Activated T-helper 2 cell treated with anti-CD3 and anti-CD28 coated beads, Interferon-gamma antibody, Interleukin-2, Interleukin-4, amounts not matched to agents 10 μg/mL and 5 μg/mL and 100 μg/mL, durations not matched to agents 14 hours and 24 hours and 36 hours (primary cell): ENCODE data around the gene PEX14. TPM values are rescaled to one million over a fixed set of nuclear protein-coding genes. Genes with fewer than 3 reads are reported as not detected.

ENCODE experiments used
- DNase-seq: peaks from one replicate; pipeline ENCODE4 v3.0.0; 2021; ENCODE audit warnings: low spot score
- H3K27ac Mint-ChIP-seq: one replicate; pipeline ENCODE4 v1.8.0; 2021; ENCODE audit warnings: mixed read lengths
- H3K27me3 Mint-ChIP-seq: one replicate; pipeline ENCODE4 v1.8.0; 2021; ENCODE audit warnings: low read depth, mixed read lengths
- H3K36me3 Mint-ChIP-seq: one replicate; pipeline ENCODE4 v1.8.0; 2021; ENCODE audit warnings: low read depth, mixed read lengths
- H3K4me1 Mint-ChIP-seq: one replicate; pipeline ENCODE4 v1.8.0; 2021; ENCODE audit warnings: low read depth, mixed read lengths
- H3K4me3 Mint-ChIP-seq: one replicate; pipeline ENCODE4 v1.8.0; 2021; ENCODE audit warnings: low read depth, mild to moderate bottlenecking, moderate library complexity, mixed read lengths
- H3K9me3 Mint-ChIP-seq: one replicate; pipeline ENCODE4 v1.8.0; 2021; ENCODE audit warnings: mixed read lengths
- intact Hi-C: fragments of 100-400 bp; cut with micrococcal nuclease; formaldehyde crosslinking; loops from one replicate; pipeline ENCODE4 v1.15.1; 2023
- total RNA-seq: library from RNA; stranded (reverse); gene quantifications from 2 replicates; pipeline ENCODE4 v1.2.3, GENCODE V29; 2022

Gene PEX14
- total RNA-seq, 1 donor from 2014 or later = 23.1 TPM

GRCh38 chr1:10658396-10659066, 183.8 kb downstream of the PEX14 start:
- no peak for DNase-seq
- Mint-ChIP-seq H3K9me3 (no peaks in the 10 kb centered on the region), H3K27me3 (no peaks in the 10 kb centered on the region), H3K36me3 (no peaks in the 10 kb centered on the region), H3K4me3 (no peak overlapping the region), H3K4me1 (no peaks in the 10 kb centered on the region), H3K27ac (no peak overlapping the region)
- intact Hi-C loops = no loop called here

GRCh38 chr1:10659218-10659617, 184.5 kb downstream of the PEX14 start:
- Mint-ChIP-seq H3K27ac (no peak overlapping the region), H3K9me3 (no peaks in the 10 kb centered on the region), H3K4me3 (no peak overlapping the region), H3K4me1 (no peaks in the 10 kb centered on the region), H3K36me3 (no peaks in the 10 kb centered on the region), H3K27me3 (no peaks in the 10 kb centered on the region)
- intact Hi-C loops = no loop called here
- no peak for DNase-seq

DNA sequence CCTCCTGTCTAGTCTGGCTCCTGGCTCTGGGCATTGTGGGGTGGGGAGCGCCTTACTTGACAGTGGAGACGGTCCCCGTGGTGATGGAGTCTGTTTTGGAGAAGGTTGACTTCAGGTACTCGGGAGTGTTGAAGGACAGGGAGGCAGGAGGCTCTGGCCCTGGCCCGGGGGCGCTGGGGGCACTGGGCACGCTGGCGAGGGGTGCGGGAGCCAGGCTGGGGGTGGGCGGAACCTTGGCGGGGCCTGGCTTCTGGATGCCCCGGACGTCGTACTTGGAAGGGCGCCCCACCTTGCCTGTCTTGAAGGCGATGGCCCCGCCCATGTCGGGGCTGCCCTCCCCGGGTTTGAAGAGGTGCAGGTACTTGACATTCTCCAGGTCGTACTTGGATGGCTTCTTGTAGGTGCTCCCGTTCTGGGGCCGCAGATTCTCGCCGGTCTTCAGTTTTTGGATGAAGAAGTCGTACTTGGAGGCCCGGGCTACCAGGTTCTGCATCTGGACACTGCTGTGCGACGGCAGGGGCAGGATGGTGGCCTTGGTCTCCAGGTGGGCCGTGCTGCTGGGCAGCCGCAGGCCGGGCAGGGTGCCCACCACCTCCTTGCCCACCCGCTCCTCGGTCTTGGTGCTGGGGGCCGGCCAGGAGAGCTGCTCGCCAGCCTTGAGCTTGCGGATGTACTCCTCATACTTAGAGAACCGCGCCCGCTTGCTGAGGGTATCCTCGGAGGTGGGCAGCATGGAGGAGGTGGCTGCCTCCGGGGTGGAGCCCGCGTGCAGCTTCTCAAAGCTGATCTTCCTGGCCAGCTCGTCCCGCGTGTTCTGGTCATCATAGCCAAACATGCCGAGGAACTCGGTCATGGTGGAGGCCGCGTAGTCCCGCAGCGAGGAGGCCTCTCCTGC, 185.1 kb downstream of the PEX14 start:
- Mint-ChIP-seq H3K9me3 (no peaks in the 10 kb centered on the region), H3K4me3 (no peak overlapping the region), H3K4me1 (no peaks in the 10 kb centered on the region), H3K36me3 (no peaks in the 10 kb centered on the region), H3K27ac (no peak overlapping the region), H3K27me3 (no peaks in the 10 kb centered on the region)
- no peak for DNase-seq
- intact Hi-C loops = no loop called here

DNA sequence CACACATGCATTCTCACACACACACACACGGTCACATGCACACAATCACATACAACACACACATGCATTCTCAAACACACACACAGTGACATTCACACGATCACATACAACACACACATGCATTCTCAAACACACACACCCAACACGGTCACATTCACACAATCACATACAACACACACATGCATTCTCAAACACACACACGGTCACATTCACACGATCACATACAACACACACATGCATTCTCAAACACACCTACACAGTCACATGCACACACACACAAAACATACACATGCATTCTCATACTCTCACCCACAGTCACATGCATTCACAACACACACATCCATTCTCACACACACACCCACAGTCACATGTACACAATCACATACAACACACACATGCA, 186.7 kb downstream of the PEX14 start:
- no peak overlapping the region for H3K4me3 Mint-ChIP-seq
- no peaks in the 10 kb centered on the region for H3K4me1 Mint-ChIP-seq
- no peak for DNase-seq
- intact Hi-C loops = no loop called here
- no peaks in the 10 kb centered on the region for H3K36me3 Mint-ChIP-seq
- H3K27me3 Mint-ChIP-seq = no peaks in the 10 kb centered on the region
- H3K9me3 Mint-ChIP-seq = no peaks in the 10 kb centered on the region
- no peak overlapping the region for H3K27ac Mint-ChIP-seq

DNA sequence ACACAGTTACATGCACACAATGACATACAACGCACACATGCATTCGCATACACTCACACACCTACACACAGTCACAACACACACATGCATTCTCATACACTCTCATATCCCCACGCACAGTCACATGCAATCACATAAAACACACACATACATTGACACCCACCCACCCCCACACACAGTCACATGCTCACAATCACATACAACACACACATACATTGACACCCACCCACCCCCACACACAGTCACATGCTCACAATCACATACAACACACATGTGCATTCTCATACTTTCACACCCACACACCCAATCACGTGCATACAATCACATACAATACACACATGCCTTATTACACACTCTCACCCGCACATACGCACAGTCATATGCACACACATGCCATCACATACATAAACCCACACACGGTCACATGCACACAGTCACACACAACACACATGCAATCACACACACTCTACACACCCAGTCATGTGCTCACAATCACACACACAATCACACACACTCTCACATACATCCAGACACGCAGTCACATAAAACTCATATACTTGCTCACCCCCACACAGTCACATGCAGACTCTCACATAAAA, 187.4 kb downstream of the PEX14 start:
- intact Hi-C loops = no loop called here
- Mint-ChIP-seq H3K27ac (no peak overlapping the region), H3K4me3 (no peak overlapping the region), H3K9me3 (no peaks in the 10 kb centered on the region), H3K4me1 (no peaks in the 10 kb centered on the region), H3K27me3 (no peaks in the 10 kb centered on the region), H3K36me3 (no peaks in the 10 kb centered on the region)
- DNase-seq = no peak

DNA sequence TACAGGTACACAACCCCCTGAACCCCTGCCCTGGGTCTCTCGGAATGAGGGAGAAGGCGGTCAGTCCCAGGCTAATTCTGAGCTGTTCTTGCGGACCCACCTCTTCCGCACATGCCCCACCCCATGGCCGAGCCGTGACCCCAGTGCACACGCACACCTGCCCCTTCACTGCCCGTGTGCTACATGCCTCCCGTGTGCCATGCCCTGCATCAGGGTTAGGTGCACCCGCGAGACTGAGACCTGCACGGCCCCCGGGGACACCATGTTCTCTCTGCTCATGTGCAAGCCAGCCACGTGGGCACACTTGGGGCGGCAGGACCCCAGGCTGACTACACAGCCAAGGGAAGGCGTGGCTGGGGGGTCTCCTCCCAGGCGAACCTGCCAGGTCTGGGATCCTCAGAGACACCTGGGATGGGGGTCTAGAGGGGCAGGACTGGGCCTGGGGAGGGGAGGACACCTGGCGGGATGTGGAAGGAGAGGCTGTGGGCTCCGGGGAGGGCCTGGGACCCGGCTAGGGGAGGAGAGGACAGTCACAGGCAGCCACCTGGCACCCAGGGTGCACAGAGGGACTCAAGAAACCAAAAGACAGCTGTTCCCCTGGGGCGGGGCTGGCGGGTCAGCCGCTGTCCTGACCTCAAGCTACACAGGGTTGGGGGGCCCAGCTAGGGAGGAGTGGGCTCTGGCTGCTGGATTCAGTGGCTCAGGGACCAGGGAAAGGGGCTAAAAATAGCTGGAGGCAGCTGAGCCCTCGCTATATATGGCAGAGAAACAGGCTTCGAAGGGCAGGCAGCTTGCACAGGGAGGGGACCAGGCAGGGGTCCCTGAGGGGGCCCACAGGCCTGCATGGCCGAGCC, 188.3 kb downstream of the PEX14 start:
- Mint-ChIP-seq H3K27ac (no peak overlapping the region), H3K9me3 (no peaks in the 10 kb centered on the region), H3K27me3 (no peaks in the 10 kb centered on the region), H3K4me3 (no peak overlapping the region), H3K4me1 (no peaks in the 10 kb centered on the region), H3K36me3 (no peaks in the 10 kb centered on the region)
- intact Hi-C loops = no loop called here
- no peak for DNase-seq

DNA sequence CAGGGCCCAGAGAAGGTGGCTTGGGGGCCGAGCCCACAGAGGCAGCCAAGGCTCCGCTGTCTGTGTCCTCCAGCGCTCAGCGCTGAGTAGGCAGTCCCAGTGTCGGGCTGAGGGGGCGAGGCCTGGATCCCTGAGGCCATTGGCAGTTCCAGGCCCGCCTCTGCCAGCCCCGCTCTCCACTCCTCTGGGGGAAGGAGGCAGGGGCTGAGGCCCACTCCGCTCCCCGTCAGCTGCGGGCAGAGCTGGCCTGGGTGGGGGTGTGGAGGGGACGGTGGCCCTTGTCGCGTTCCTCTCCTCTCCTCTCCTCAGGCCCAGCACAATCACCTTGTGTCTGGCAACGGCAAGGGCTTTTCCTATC, 188.9 kb downstream of the PEX14 start:
- no peaks in the 10 kb centered on the region for H3K9me3 Mint-ChIP-seq
- DNase-seq = no peak
- H3K27ac Mint-ChIP-seq = no peak overlapping the region
- no peak overlapping the region for H3K4me3 Mint-ChIP-seq
- intact Hi-C loops = no loop called here
- no peaks in the 10 kb centered on the region for H3K4me1 Mint-ChIP-seq
- H3K27me3 Mint-ChIP-seq = no peaks in the 10 kb centered on the region
- no peaks in the 10 kb centered on the region for H3K36me3 Mint-ChIP-seq

GRCh38 chr1:10664251-10664650, 189.5 kb downstream of the PEX14 start:
- no peak overlapping the region for H3K4me3 Mint-ChIP-seq
- intact Hi-C loops = no loop called here
- no peaks in the 10 kb centered on the region for H3K27me3 Mint-ChIP-seq
- no peak for DNase-seq
- no peak overlapping the region for H3K27ac Mint-ChIP-seq
- H3K36me3 Mint-ChIP-seq = no peaks in the 10 kb centered on the region
- no peaks in the 10 kb centered on the region for H3K4me1 Mint-ChIP-seq
- no peaks in the 10 kb centered on the region for H3K9me3 Mint-ChIP-seq

DNA sequence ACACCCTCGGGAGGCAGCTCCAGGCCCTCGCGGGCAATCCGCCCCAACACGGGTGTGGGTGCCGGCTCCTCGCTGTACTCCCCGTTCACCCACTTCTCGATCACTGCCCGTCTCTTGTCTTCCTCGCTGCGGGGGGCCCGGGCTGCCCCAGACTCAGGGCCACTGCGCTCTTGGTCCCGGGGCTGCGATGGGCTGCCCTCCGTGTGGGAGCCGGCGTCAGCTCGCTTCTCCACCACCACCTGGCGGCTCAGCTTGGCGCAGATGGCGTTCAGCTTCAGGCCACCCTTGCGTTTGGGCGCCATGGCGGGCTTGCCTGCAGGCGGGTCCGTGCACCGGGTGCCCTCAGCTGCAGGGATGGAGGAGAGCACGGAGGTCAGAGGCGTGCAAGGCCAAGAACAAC, 190.5 kb downstream of the PEX14 start:
- intact Hi-C loops = no loop called here
- Mint-ChIP-seq H3K4me3 (no peak overlapping the region), H3K36me3 (no peaks in the 10 kb centered on the region), H3K9me3 (no peaks in the 10 kb centered on the region), H3K27me3 (no peaks in the 10 kb centered on the region), H3K27ac (no peak overlapping the region), H3K4me1 (no peaks in the 10 kb centered on the region)
- DNase-seq = no peak

- H3K4me3 Mint-ChIP-seq = no peak overlapping the region
- DNase-seq = no peak
- no peaks in the 10 kb centered on the region for H3K36me3 Mint-ChIP-seq
- no peak overlapping the region for H3K27ac Mint-ChIP-seq
- no peaks in the 10 kb centered on the region for H3K9me3 Mint-ChIP-seq
- H3K27me3 Mint-ChIP-seq = no peaks in the 10 kb centered on the region
- intact Hi-C loops = no loop called here
- no peaks in the 10 kb centered on the region for H3K4me1 Mint-ChIP-seq
Measured at GRCh38 chr1:10665930-10666850, 191.4 kb downstream of the PEX14 start.

- Mint-ChIP-seq H3K4me1 (no peaks in the 10 kb centered on the region), H3K9me3 (no peaks in the 10 kb centered on the region), H3K27me3 (no peaks in the 10 kb centered on the region), H3K36me3 (no peaks in the 10 kb centered on the region), H3K4me3 (no peak overlapping the region), H3K27ac (no peak overlapping the region)
- intact Hi-C loops = no loop called here
- no peak for DNase-seq
Measured at GRCh38 chr1:10667861-10668761, 193.4 kb downstream of the PEX14 start.
